Type B pancreatic cell (in vitro differentiated cells): ENCODE measurements around the gene QTRT2. TPM values are rescaled to one million over a fixed set of nuclear protein-coding genes. Genes with fewer than 3 reads are reported as not detected.

Experiments used
- DNase-seq: peaks from one replicate; pipeline ENCODE4 v3.0.0; 2021; ENCODE audit warnings: mixed read lengths; ENCODE audit not compliant: unreplicated experiment; ENCODE audit errors: extremely low spot score
- H3K27ac Mint-ChIP-seq: 2 replicates; pipeline ENCODE4 v1.8.0; 2021; ENCODE audit warnings: mild to moderate bottlenecking, mixed read lengths
- H3K27me3 Mint-ChIP-seq: 2 replicates; pipeline ENCODE4 v1.8.0; 2021; ENCODE audit warnings: mixed read lengths
- H3K36me3 Mint-ChIP-seq: 2 replicates; pipeline ENCODE4 v1.8.0; 2021; ENCODE audit warnings: mixed read lengths
- H3K4me1 Mint-ChIP-seq: one replicate; pipeline ENCODE4 v1.8.0; 2021; ENCODE audit warnings: mixed read lengths; ENCODE audit not compliant: unreplicated experiment
- H3K4me3 Mint-ChIP-seq: 2 replicates; pipeline ENCODE4 v1.8.0; 2021; ENCODE audit warnings: mild to moderate bottlenecking, mixed read lengths
- H3K9me3 Mint-ChIP-seq: 2 replicates; pipeline ENCODE4 v1.8.0; 2021; ENCODE audit warnings: mixed read lengths
- total RNA-seq: library from RNA; stranded (reverse); gene quantifications from 2 replicates; pipeline ENCODE4 v1.2.1, GENCODE V29; 2021; ENCODE audit warnings: low replicate concordance
- TF ChIP-seq, protein P1 (sequence below): fragments of 200-600 bp; sonication (generic); conservative IDR thresholded peaks from 2 replicates; pipeline ENCODE4 v1.5.0; 2021; ENCODE audit warnings: antibody characterized with exemption, mild to moderate bottlenecking

Gene QTRT2
- total RNA-seq, 1 donor from 2014 or later, result 36.6 TPM

DNA sequence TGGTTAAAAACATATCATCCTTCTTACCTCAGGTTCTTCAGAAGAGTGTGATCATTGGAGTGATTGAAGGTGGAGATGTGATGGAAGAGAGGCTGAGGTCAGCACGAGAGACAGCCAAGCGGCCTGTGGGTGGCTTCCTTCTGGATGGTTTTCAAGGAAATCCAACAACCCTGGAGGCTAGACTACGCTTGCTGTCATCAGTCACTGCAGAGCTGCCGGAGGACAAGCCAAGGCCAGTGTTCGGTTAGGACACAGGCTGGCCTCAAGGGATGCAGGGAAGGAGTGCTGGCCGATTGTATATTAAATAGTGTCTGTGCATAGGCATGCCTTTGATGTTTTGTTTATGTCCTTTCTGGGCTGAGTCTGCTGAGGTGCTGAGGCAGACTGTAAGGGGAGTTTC, 20.2 kb downstream of the QTRT2 start:
- TF ChIP-seq, protein P1, sequence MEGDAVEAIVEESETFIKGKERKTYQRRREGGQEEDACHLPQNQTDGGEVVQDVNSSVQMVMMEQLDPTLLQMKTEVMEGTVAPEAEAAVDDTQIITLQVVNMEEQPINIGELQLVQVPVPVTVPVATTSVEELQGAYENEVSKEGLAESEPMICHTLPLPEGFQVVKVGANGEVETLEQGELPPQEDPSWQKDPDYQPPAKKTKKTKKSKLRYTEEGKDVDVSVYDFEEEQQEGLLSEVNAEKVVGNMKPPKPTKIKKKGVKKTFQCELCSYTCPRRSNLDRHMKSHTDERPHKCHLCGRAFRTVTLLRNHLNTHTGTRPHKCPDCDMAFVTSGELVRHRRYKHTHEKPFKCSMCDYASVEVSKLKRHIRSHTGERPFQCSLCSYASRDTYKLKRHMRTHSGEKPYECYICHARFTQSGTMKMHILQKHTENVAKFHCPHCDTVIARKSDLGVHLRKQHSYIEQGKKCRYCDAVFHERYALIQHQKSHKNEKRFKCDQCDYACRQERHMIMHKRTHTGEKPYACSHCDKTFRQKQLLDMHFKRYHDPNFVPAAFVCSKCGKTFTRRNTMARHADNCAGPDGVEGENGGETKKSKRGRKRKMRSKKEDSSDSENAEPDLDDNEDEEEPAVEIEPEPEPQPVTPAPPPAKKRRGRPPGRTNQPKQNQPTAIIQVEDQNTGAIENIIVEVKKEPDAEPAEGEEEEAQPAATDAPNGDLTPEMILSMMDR, result no peak
- H3K36me3 Mint-ChIP-seq, result peaks cover 51% of the 10 kb centered on the region
- H3K9me3 Mint-ChIP-seq, result no peaks in the 10 kb centered on the region
- no peak overlapping the region for H3K4me3 Mint-ChIP-seq
- H3K4me1 Mint-ChIP-seq, result peaks cover 7% of the 10 kb centered on the region
- DNase-seq, result no peak
- no peaks in the 10 kb centered on the region for H3K27me3 Mint-ChIP-seq
- H3K27ac Mint-ChIP-seq, result no peak overlapping the region

DNA sequence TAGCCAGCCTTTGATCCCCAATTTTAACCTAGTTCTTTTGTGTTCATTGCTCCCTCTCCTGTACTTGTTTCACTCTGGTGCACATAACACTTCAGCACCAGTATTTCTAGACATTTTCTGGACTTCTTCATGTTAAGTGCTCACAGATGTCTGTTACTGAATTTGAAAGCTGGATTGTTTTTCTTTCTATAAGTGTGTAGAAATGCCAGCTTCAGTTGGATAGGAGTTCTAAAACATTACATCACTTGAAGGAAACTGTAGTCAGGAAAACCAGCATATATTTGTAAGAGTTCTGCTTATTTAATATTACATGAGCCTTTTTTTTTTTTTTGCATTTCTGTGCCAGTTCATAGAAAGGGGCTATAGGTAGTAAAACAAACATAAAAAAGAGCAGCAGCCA, 21.6 kb downstream of the QTRT2 start:
- TF ChIP-seq, protein P1, result no peak
- Mint-ChIP-seq H3K36me3 (peaks cover 47% of the 10 kb centered on the region), H3K9me3 (no peaks in the 10 kb centered on the region), H3K27ac (no peak overlapping the region), H3K4me1 (peaks cover 4% of the 10 kb centered on the region), H3K27me3 (no peaks in the 10 kb centered on the region), H3K4me3 (no peak overlapping the region)
- no peak for DNase-seq

DNA sequence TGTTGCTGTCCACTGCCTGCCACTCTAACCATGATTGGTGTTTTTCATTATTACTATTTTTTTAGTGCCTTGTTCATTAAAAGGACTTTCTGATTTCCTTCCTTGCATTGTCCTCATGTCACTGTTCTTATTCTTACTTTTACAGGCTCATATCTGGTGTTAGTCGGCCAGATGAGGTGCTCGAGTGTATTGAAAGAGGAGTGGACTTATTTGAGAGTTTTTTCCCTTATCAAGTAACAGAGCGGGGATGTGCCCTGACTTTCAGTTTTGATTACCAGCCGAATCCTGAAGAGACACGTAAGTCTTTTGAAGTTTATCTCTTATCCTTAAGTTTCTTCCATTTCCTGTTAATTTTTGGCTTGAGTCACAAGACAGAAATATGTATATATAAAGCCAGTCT, 23.2 kb downstream of the QTRT2 start:
- Mint-ChIP-seq H3K27me3 (no peaks in the 10 kb centered on the region), H3K4me1 (peaks cover 4% of the 10 kb centered on the region), H3K36me3 (peaks cover 44% of the 10 kb centered on the region), H3K4me3 (no peak overlapping the region), H3K9me3 (no peaks in the 10 kb centered on the region), H3K27ac (no peak overlapping the region)
- no peak for DNase-seq
- TF ChIP-seq, protein P1, result no peak

DNA sequence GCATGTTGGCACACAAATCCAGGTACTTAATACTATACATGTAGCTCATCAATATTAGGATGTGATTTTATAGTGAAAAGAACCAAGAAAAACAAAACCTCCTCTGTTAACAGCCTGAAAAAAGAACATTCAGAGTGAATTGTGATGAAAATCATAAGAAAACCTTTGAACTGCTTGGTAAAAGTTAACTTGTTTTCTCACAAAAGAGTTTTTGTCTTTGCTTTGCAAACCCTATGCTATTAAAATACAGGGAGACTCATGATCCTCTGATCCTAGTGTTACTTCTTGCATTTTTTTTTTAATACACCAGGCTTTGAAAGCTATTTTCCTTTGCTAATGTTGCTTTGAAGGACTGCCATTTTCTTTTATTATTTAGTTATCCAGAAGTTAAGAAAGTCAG, 23.7 kb downstream of the QTRT2 start:
- TF ChIP-seq, protein P1, result no peak
- no peaks in the 10 kb centered on the region for H3K9me3 Mint-ChIP-seq
- peaks cover 4% of the 10 kb centered on the region for H3K4me1 Mint-ChIP-seq
- peaks cover 40% of the 10 kb centered on the region for H3K36me3 Mint-ChIP-seq
- no peak overlapping the region for H3K27ac Mint-ChIP-seq
- DNase-seq, result no peak
- H3K4me3 Mint-ChIP-seq, result no peak overlapping the region
- H3K27me3 Mint-ChIP-seq, result no peaks in the 10 kb centered on the region

DNA sequence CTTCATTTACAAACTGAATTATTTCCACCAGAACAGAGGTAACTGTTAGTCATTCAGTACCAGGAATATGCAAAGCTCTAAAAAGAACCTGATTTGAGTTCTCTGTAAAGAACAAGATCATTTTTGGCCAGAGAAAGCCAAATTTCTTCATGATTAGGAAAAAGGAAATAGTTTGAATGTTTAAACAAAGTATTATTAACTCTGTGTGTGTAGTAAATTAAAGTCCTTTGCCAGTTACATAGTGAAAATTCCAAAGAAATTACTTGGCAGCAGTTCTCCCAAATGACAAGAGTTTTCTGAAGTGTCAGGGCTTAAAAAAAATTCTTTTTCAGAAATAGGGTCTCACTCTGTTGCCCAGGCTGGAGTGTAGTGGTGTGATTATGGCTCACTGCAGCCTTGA, 24.5 kb downstream of the QTRT2 start:
- H3K4me3 Mint-ChIP-seq, result no peak overlapping the region
- H3K36me3 Mint-ChIP-seq, result peaks cover 47% of the 10 kb centered on the region
- peaks cover 4% of the 10 kb centered on the region for H3K4me1 Mint-ChIP-seq
- H3K9me3 Mint-ChIP-seq, result no peaks in the 10 kb centered on the region
- TF ChIP-seq, protein P1, result no peak
- DNase-seq, result no peak
- H3K27me3 Mint-ChIP-seq, result no peaks in the 10 kb centered on the region
- H3K27ac Mint-ChIP-seq, result no peak overlapping the region

DNA sequence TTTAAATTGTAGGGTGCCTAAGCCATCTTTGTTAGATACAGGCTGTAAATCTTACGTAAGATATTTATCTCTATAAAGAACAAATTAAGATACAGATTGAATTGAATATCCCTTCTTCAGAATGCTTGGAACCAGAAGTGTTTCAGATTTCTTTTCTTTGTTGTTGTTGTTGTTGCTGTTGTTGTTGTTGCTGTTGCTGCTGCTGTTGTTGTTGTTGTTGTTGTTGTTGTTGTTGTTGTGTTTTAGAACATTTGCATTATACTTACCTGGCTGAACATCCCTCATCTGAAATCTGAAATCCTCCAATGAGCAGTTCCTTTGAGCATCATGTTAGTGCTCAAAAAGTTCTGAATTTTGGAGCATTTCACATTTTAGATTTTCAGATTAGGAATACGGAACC, 26.6 kb downstream of the QTRT2 start:
- DNase-seq, result no peak
- H3K27me3 Mint-ChIP-seq, result no peaks in the 10 kb centered on the region
- H3K9me3 Mint-ChIP-seq, result no peaks in the 10 kb centered on the region
- peaks cover 1% of the 10 kb centered on the region for H3K4me1 Mint-ChIP-seq
- H3K4me3 Mint-ChIP-seq, result no peak overlapping the region
- H3K36me3 Mint-ChIP-seq, result peaks cover 50% of the 10 kb centered on the region
- H3K27ac Mint-ChIP-seq, result no peak overlapping the region
- TF ChIP-seq, protein P1, result no peak
